ENCODE data around the gene NIPBL. TPM values are rescaled to one million over a fixed set of nuclear protein-coding genes. Genes with fewer than 3 reads are reported as not detected.
"Not testable (repeated sequence)": the region's sequence is repeated elsewhere in the genome, so short reads cannot be mapped to it uniquely, and the experiment has no call there.

Gene NIPBL
- total and polyA plus RNA-seq, 2 of the 13 experiments (the other 11 are each of a cell fraction or from before 2014, with no cell fraction given): 12.3 to 32.3 TPM

GRCh38 chr5:36891266-36891665 lies 14.7 kb downstream of the NIPBL start:
- peaks cover 92% of the 10 kb centered on the region for H3K79me2 ChIP-seq (ENCODE audit: insufficient read depth, low read length)
- H3K4me2 ChIP-seq (ENCODE audit: low read depth, low read length): no peak overlapping the region
- FAIRE-seq (no peak), DNase-seq (ENCODE audit: low spot score) (no peak), ATAC-seq (no peak)
- H3K4me3 ChIP-seq (replicated peaks in 1 of 3; ENCODE audit: insufficient read depth in 1 of 3, low read depth in 2 of 3, low read length in 3 of 3): no peak overlapping the region
- CTCF ChIA-PET (ENCODE audit: low intra/inter-chr PET ratio, low total read pairs): no interaction called here
- 96% methylated on average over 1 of the region's 1 CpG for WGBS (ENCODE audit: low lambda C conversion rate)
- H2AFZ ChIP-seq (ENCODE audit: low read length): no peak overlapping the region
- no peaks in the 10 kb centered on the region for H3K9me3 ChIP-seq (ENCODE audit: low read length)
- intact Hi-C loops (cut with micrococcal nuclease; ENCODE audit: unreplicated experiment) (no loop called here), in situ Hi-C loops (cut with HindIII; ENCODE audit: extremely low pct_ligation_motif_present, low pct_unique_long_range_greater_than_20kb) (no loop called here)
- peaks cover 14% of the 10 kb centered on the region for H3K4me1 ChIP-seq (ENCODE audit: insufficient read depth, low read length)
- H3K36me3 ChIP-seq (replicated peaks in 1 of 2; ENCODE audit: control insufficient read depth in 1 of 2, insufficient read depth in 2 of 2, low read length in 2 of 2): no peaks in the 10 kb centered on the region; a peak in 1 of 5 replicates
- TF ChIP-seq ZNF841 (CRISPR knock-in tag; IDR thresholded peaks at IDR 0.05; ENCODE audit: borderline replicate concordance) (no peak), ZKSCAN8 (CRISPR knock-in tag; IDR thresholded peaks at IDR 0.05; ENCODE audit: borderline replicate concordance) (no peak), ZNF564 (CRISPR knock-in tag; IDR thresholded peaks at IDR 0.05) (no peak), SIN3B (IDR thresholded peaks at IDR 0.05; ENCODE audit: low read length) (no peak), ZNF292 (CRISPR knock-in tag; IDR thresholded peaks at IDR 0.05; ENCODE audit: borderline replicate concordance, low read depth) (no peak), ZKSCAN5 (CRISPR knock-in tag; IDR thresholded peaks at IDR 0.05) (no peak), ISX (CRISPR knock-in tag; conservative IDR thresholded peaks at IDR 0.05) (no peak), ZGPAT (CRISPR knock-in tag; IDR thresholded peaks at IDR 0.05) (no peak), MAFK (conservative IDR thresholded peaks at IDR 0.05 in 1 of 2, IDR thresholded peaks at IDR 0.05 in 1 of 2; ENCODE audit: low read length in 2 of 2) (no peak), ZNF766 (CRISPR knock-in tag; IDR thresholded peaks at IDR 0.05; ENCODE audit: borderline replicate concordance) (no peak), DBP (CRISPR knock-in tag; IDR thresholded peaks at IDR 0.05; ENCODE audit: not compliant biosample characterization) (no peak), ZNF17 (CRISPR knock-in tag; IDR thresholded peaks at IDR 0.05) (no peak), MTF1 (CRISPR knock-in tag; IDR thresholded peaks at IDR 0.05) (no peak), ZFYVE20 (CRISPR knock-in tag; IDR thresholded peaks at IDR 0.05; ENCODE audit: borderline replicate concordance, low read depth) (no peak), JDP2 (CRISPR knock-in tag; IDR thresholded peaks at IDR 0.05; ENCODE audit: borderline replicate concordance) (no peak)
- no peaks in the 10 kb centered on the region for H3K27me3 ChIP-seq (ENCODE audit: control insufficient read depth in 1 of 2, insufficient read depth in 2 of 2, low read length in 2 of 2)
- POLR2A ChIA-PET: no interaction called here
- H3K9ac ChIP-seq (ENCODE audit: insufficient read depth, low read depth, low read length): no peak overlapping the region
- no TSS peak for BruUV-seq (replicated peaks)
- peaks cover 34% of the 10 kb centered on the region for H4K20me1 ChIP-seq (ENCODE audit: insufficient read depth, low read length)
- H3K27ac ChIP-seq (ENCODE audit: extremely low read length, insufficient read depth, low read length): no peak overlapping the region

- CTCF ChIA-PET (ENCODE audit: low intra/inter-chr PET ratio, low total read pairs); POLR2A ChIA-PET; H3K9me3 ChIP-seq (ENCODE audit: low read length); H3K4me1 ChIP-seq (ENCODE audit: insufficient read depth, low read length); H3K36me3 ChIP-seq (replicated peaks in 1 of 2; ENCODE audit: control insufficient read depth in 1 of 2, insufficient read depth in 2 of 2, low read length in 2 of 2); H3K27me3 ChIP-seq (ENCODE audit: control insufficient read depth in 1 of 2, insufficient read depth in 2 of 2, low read length in 2 of 2); H3K4me3 ChIP-seq (replicated peaks in 1 of 3; ENCODE audit: insufficient read depth in 1 of 3, low read depth in 2 of 3, low read length in 3 of 3); H3K9ac ChIP-seq (ENCODE audit: insufficient read depth, low read depth, low read length); intact Hi-C loops (cut with micrococcal nuclease; ENCODE audit: unreplicated experiment); H3K4me2 ChIP-seq (ENCODE audit: low read depth, low read length); H3K27ac ChIP-seq (ENCODE audit: extremely low read length, insufficient read depth, low read length); ATAC-seq; FAIRE-seq; in situ Hi-C loops (cut with HindIII; ENCODE audit: extremely low pct_ligation_motif_present, low pct_unique_long_range_greater_than_20kb); H2AFZ ChIP-seq (ENCODE audit: low read length); DNase-seq (ENCODE audit: low spot score): not testable (repeated sequence)
- peaks cover 92% of the 10 kb centered on the region for H3K79me2 ChIP-seq (ENCODE audit: insufficient read depth, low read length)
- H4K20me1 ChIP-seq (ENCODE audit: insufficient read depth, low read length): peaks cover 40% of the 10 kb centered on the region
- BruUV-seq (replicated peaks): TSS peak; percentile 5
- WGBS (ENCODE audit: low lambda C conversion rate): 92% methylated on average over 3 of the region's 6 CpGs
These were observed 15.7 kb downstream of the NIPBL start for GRCh38 chr5:36892085-36892830.

All from HepG2 (cell line).